WTC11 (cell line): Measurements from ENCODE around the gene S100A7. TPM values are rescaled to one million over a fixed set of nuclear protein-coding genes. Genes with fewer than 3 reads are reported as not detected.

Experiments used
- ATAC-seq: fragments of 200-7000 bp; cut with Tn5 transposase; 2 replicates; pipeline ENCODE4 v1.10.0; 2021; ENCODE audit warnings: mild to moderate bottlenecking, moderate library complexity
- CTCF ChIA-PET: fragments of 300-600 bp; sonication (Branson Sonifier 250); formaldehyde crosslinking; loops from one replicate; lab custom pipeline; 2021; ENCODE audit warnings: antibody characterized with exemption; lab: Charles Lee
- POLR2A ChIA-PET: fragments of 350-600 bp; sonication (Branson Sonifier 250); formaldehyde crosslinking; loops from one replicate; lab custom pipeline; 2021; ENCODE audit warnings: antibody characterized with exemption; lab: Charles Lee
- DNase-seq: peaks from one replicate; pipeline ENCODE4 v3.0.0; 2021; ENCODE audit warnings: low spot score
- H3K27ac Mint-ChIP-seq: 2 replicates; pipeline ENCODE4 v1.8.0; 2021; ENCODE audit warnings: mixed read lengths
- H3K27me3 Mint-ChIP-seq: 2 replicates; pipeline ENCODE4 v1.8.0; 2021; ENCODE audit warnings: low read depth, mild to moderate bottlenecking, moderate library complexity, mixed read lengths
- H3K36me3 Mint-ChIP-seq: 2 replicates; pipeline ENCODE4 v1.8.0; 2021; ENCODE audit warnings: mixed read lengths
- H3K4me1 Mint-ChIP-seq: 2 replicates; pipeline ENCODE4 v1.8.0; 2022; ENCODE audit warnings: mixed read lengths
- H3K4me3 Mint-ChIP-seq: 2 replicates; pipeline ENCODE4 v1.8.0; 2021; ENCODE audit warnings: mild to moderate bottlenecking, moderate library complexity, mixed read lengths
- H3K9me3 Mint-ChIP-seq: 2 replicates; pipeline ENCODE4 v1.8.0; 2021; ENCODE audit warnings: mixed read lengths
- E2F5 ChIP-seq: sonication (generic); formaldehyde crosslinking; IDR thresholded peaks from 2 replicates; pipeline ENCODE4 v1.8.1; 2022; ENCODE audit warnings: mild to moderate bottlenecking, moderate library complexity, missing genetic modification reagents
- ETV6 ChIP-seq: sonication (generic); formaldehyde crosslinking; IDR thresholded peaks from 2 replicates; pipeline ENCODE4 v1.8.1; 2022; ENCODE audit warnings: mild to moderate bottlenecking, missing genetic modification reagents
- JUN ChIP-seq: sonication (generic); formaldehyde crosslinking; IDR thresholded peaks from 2 replicates; pipeline ENCODE4 v1.8.0; 2023; ENCODE audit warnings: mild to moderate bottlenecking, missing genetic modification reagents
- MLX ChIP-seq: sonication (generic); formaldehyde crosslinking; IDR thresholded peaks from 2 replicates; pipeline ENCODE4 v1.8.1; 2023; ENCODE audit warnings: mild to moderate bottlenecking, missing genetic modification reagents, moderate library complexity
- NR2C2 ChIP-seq: sonication (generic); formaldehyde crosslinking; IDR thresholded peaks from 2 replicates; pipeline ENCODE4 v1.8.0; 2022; ENCODE audit warnings: mild to moderate bottlenecking, missing genetic modification reagents
- SMAD3 ChIP-seq: sonication (generic); formaldehyde crosslinking; IDR thresholded peaks from 2 replicates; pipeline ENCODE4 v1.8.0; 2022; ENCODE audit warnings: missing genetic modification reagents, mild to moderate bottlenecking, borderline replicate concordance
- STAT6 ChIP-seq: sonication (generic); formaldehyde crosslinking; conservative IDR thresholded peaks from 2 replicates; pipeline ENCODE4 v1.8.1; 2023; ENCODE audit warnings: mild to moderate bottlenecking, low read depth, missing genetic modification reagents, moderate library complexity
- TP53 ChIP-seq: sonication (generic); formaldehyde crosslinking; IDR thresholded peaks from 2 replicates; pipeline ENCODE4 v1.8.1; 2023; ENCODE audit warnings: mild to moderate bottlenecking, missing genetic modification reagents
- USF2 ChIP-seq: sonication (generic); formaldehyde crosslinking; IDR thresholded peaks from 2 replicates; pipeline ENCODE4 v1.8.1; 2023; ENCODE audit warnings: mild to moderate bottlenecking, missing genetic modification reagents, moderate library complexity
- ZBTB21 ChIP-seq: sonication (generic); formaldehyde crosslinking; IDR thresholded peaks from 2 replicates; pipeline ENCODE4 v1.8.1; 2023; ENCODE audit warnings: mild to moderate bottlenecking, missing genetic modification reagents, borderline replicate concordance
- ZNF263 ChIP-seq: sonication (generic); formaldehyde crosslinking; IDR thresholded peaks from 2 replicates; pipeline ENCODE4 v1.8.1; 2022; ENCODE audit warnings: low read depth, mild to moderate bottlenecking, moderate library complexity, missing genetic modification reagents
- ZNF396 ChIP-seq: fragments of 250-450 bp; sonication (Bioruptor Pico); IDR thresholded peaks from 2 replicates; pipeline ENCODE4 v1.8.0; 2021; ENCODE audit warnings: mild to moderate bottlenecking, moderate library complexity, borderline replicate concordance
- ZNF532 ChIP-seq: fragments of 250-450 bp; sonication (Bioruptor Pico); IDR thresholded peaks from 2 replicates; pipeline ENCODE4 v1.9.0; 2021; ENCODE audit warnings: mild to moderate bottlenecking, borderline replicate concordance
- total RNA-seq: library from RNA; stranded (reverse); gene quantifications from 3 replicates; pipeline ENCODE4 v1.2.3, GENCODE V29; 2021

Gene S100A7
- total RNA-seq, 1 experiment from 2014 or later = not detected

- peaks cover 19% of the 10 kb centered on the region for H3K4me1 Mint-ChIP-seq
- peak; percentile 89 for ATAC-seq
- TF ChIP-seq ZNF532 = no peak
- no peak for TF ChIP-seq ETV6 (CRISPR knock-in tag)
- TF ChIP-seq STAT6 = no peak
- TF ChIP-seq TP53 (CRISPR knock-in tag) = no peak
- TF ChIP-seq MLX (CRISPR knock-in tag) = no peak
- TF ChIP-seq USF2 (CRISPR knock-in tag) = no peak
- no peak for TF ChIP-seq SMAD3 (CRISPR knock-in tag)
- ChIA-PET POLR2A (no interaction called here), CTCF (interaction anchor here (1.0 to 3.7 kb wide), 6 partner anchors 11 to 143 kb away, joined by 3 to 45 read pairs (median 6); partner anchors contain the start of gene S100A13)
- no peaks in the 10 kb centered on the region for H3K36me3 Mint-ChIP-seq
- peak; percentile 60 for DNase-seq
- H3K27me3 Mint-ChIP-seq = no peaks in the 10 kb centered on the region; the same call in none of the 2 replicates
- no peak overlapping the region for H3K4me3 Mint-ChIP-seq
- no peak overlapping the region for H3K27ac Mint-ChIP-seq
- no peaks in the 10 kb centered on the region for H3K9me3 Mint-ChIP-seq
Measured at GRCh38 chr1:153483776-153484175, 23.3 kb upstream of the S100A7 start.

GRCh38 chr1:153481124-153481523, 20.7 kb upstream of the S100A7 start:
- CTCF ChIA-PET = no interaction called here
- no peaks in the 10 kb centered on the region; the same call in none of the 2 replicates for H3K27me3 Mint-ChIP-seq
- no peak overlapping the region for H3K4me3 Mint-ChIP-seq
- no peak overlapping the region for H3K27ac Mint-ChIP-seq
- TF ChIP-seq JUN (no peak), E2F5 (CRISPR knock-in tag) (no peak), ZBTB21 (CRISPR knock-in tag) (no peak), ZNF396 (CRISPR knock-in tag) (no peak), NR2C2 (CRISPR knock-in tag) (no peak), ZNF263 (CRISPR knock-in tag) (no peak)
- POLR2A ChIA-PET = no interaction called here
- no peaks in the 10 kb centered on the region for H3K36me3 Mint-ChIP-seq
- DNase-seq (no peak), ATAC-seq (no peak)
- H3K9me3 Mint-ChIP-seq = no peaks in the 10 kb centered on the region
- H3K4me1 Mint-ChIP-seq = peaks cover 16% of the 10 kb centered on the region
